WTC11 (cell line): ENCODE data around the gene RAB3B.

ENCODE experiments used
- TF ChIP-seq, protein P1 (sequence below): fragments of 200-600 bp; IDR thresholded peaks from 2 replicates; pipeline ENCODE4 v1.8.0; 2022; ENCODE audit warnings: antibody characterized with exemption
- TF ChIP-seq, protein P2 (sequence below): sonication (generic); formaldehyde crosslinking; IDR thresholded peaks from 2 replicates; pipeline ENCODE4 v1.8.0; 2022; ENCODE audit warnings: mild to moderate bottlenecking, missing genetic modification reagents

DNA sequence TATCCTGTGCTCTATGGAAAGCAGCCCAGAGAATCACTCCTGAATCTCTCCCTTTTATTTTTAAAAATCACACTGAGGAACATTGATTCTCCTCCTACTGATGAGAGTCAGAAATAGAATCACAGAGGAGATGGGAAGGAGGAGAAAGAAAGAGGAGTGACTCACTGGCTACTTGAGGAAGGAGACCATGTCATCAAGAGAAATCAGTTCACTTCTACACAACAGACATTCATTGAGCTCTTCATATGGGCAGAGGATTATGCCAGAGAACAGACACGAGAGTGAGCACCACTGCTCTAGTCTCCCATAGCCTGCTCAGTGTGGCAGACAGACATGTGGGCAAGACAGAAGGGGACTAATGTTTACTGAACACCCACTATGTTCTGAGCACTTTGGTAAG lies 44.2 kb downstream of the RAB3B start:
- TF ChIP-seq, protein P1, sequence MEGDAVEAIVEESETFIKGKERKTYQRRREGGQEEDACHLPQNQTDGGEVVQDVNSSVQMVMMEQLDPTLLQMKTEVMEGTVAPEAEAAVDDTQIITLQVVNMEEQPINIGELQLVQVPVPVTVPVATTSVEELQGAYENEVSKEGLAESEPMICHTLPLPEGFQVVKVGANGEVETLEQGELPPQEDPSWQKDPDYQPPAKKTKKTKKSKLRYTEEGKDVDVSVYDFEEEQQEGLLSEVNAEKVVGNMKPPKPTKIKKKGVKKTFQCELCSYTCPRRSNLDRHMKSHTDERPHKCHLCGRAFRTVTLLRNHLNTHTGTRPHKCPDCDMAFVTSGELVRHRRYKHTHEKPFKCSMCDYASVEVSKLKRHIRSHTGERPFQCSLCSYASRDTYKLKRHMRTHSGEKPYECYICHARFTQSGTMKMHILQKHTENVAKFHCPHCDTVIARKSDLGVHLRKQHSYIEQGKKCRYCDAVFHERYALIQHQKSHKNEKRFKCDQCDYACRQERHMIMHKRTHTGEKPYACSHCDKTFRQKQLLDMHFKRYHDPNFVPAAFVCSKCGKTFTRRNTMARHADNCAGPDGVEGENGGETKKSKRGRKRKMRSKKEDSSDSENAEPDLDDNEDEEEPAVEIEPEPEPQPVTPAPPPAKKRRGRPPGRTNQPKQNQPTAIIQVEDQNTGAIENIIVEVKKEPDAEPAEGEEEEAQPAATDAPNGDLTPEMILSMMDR = no peak
- TF ChIP-seq, protein P2, sequence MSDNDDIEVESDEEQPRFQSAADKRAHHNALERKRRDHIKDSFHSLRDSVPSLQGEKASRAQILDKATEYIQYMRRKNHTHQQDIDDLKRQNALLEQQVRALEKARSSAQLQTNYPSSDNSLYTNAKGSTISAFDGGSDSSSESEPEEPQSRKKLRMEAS (CRISPR knock-in tag) = no peak
